Stimulated activated CD8-positive, alpha-beta memory T cell treated with anti-CD3 and anti-CD28 coated beads, Interleukin-15, amount 100 ng/mL, for 4 hours (primary cell): ENCODE results near the gene FAM78A.
"Not testable (repeated sequence)": the region's sequence is repeated elsewhere in the genome, so short reads cannot be mapped to it uniquely, and the experiment has no call there.

ENCODE experiments used
- DNase-seq, 2 donors: peaks; one replicate each; pipeline ENCODE4 v3.0.0-alpha.2; 2020; ENCODE audit warnings: low read depth in 2 of 2

The FAM78A gene

DNA sequence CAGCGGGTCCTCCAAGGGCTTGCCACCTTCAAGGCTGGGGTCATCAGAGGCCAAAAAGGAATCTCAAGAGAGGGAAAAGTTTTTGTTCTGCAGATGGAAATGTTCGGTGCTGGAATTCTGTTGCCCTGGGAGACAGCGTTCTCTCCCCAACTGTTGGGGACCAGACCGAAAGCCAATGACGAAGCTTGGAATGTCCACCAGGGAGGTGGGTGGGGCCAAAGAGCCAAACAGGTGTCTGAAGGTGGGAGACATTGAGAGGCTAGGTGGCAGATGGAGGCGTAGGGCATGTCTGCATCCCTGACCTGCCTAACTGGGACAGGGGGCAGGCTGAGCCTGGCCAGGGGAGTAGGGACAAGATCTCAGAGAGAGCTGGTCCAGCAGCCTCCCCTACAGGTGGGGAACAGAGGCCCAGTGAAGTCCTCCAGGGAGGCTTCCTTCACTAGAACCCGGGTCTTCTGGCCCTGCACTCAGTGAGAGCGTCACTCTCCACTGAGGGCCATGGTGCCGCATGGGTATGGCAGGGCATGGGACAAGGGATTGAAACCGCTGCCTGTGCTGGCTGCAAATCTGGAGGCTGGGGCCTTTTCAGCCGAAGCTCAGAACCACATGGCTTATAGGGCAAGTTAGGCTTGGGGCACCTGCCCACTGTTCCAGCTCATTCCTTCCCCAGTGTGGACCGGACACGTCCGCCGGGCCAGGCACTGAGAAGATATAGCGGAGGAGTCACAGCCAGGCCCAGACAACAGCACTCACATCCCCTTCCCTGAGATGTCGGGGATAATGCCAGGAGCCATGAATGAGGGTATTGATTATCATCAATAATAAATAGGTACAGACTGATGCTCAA, 5.0 kb upstream of the FAM78A start:
- no peak for DNase-seq

DNA sequence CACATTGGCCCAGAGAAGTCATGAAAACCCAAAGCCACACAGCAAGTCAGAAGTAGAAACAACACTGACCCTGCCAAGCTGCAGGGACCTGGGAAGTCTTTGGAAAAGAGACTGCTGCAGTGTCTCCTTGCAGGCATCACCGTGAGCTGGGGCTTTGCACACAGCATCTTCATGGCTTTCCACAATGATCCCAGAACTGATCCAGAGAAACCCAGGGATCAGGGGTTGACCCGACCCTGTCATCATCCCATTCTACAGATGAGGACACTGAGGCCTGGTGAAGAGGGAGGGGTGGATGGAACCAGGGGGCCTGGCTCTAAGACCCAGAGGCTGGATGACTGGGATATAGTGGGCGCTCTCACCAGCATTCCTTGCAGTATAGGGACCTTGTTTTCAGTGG, 4.3 kb upstream of the FAM78A start:
- DNase-seq, result no peak

DNA sequence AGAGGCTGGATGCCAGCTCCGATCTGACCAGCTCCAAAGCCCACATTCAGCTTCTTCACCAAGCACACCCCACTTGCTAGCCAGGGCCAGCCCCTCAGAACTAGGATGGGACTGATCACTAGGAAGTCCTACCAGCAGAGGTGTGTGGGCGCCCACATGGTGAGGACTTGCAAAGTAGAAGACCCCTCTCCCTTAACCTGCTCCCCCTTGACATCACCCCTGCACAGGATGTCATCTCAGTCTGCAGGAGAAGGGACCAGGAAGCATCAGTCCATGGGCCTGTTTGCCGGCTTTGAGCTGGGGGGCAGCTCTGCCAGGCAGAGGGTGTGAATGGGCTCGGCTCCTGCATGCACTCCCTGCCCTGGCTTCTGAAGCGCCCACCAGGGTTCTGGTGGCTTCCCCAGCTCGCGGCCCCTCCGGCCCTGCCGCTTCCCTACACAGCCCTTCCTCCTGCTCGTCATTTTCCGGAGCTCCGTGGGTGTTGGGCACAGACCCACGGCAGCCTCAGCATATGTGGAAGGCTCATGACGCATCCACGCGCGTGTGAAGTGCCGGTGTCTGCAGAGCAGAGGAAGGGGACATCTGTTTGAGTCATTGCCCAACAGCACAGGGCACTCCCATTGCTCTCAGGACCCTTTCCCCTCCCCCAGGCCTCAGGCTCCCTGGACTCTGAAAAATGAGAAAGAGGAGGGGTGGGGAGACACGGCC, 3.7 kb upstream of the FAM78A start:
- DNase-seq, result no peak

DNA sequence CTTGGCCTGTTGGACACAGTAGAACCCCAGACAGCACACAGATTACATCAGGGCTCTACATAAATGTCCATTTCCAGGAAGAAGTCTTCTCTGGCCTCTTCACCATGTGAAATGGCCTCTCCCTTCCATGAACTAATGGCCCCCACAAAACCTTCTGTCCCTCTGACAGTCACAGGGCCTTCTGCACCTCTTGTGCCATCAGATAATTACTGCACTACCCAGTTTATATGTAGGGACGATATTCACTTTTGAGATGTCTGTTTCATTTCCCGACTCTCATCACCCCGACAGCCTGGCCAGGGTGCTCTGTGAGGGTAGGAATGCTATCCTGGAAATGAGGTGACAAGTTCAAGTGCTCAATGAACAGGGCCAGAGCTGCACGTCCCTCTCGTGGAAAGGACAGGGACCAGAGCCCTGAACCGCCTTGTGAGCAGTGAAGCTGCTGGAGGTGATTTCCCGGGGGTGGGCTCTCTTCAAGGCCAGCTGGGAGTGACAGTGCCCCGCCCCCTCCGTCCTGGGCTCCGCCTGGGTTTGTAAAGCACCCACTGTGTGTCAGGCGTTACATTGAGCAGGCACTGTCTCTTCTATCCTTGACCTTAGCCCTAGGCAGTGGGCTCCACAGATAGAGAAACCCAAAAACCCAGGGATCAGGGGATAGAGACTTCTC, 3.0 kb upstream of the FAM78A start:
- no peak for DNase-seq

DNA sequence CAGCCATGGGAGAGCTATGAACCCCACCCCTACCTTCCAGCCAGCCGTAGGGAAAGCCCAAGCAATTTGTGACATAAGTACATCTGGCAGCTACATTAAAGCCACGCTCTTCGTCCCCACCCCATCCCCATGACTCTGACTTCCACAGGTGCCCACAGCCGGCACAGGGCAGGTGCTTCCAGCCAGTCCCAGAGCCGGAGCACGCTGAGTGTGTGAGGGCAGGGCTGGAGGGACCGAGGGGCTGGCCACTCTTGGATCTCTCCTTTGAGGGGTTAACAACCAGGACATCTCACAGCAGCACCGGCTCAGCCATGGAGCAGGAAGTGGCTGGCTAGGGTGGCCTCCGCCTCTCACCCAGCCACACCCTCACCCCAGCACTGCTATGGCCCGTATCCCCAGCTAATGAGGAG, 2.4 kb upstream of the FAM78A start:
- no peak for DNase-seq

DNA sequence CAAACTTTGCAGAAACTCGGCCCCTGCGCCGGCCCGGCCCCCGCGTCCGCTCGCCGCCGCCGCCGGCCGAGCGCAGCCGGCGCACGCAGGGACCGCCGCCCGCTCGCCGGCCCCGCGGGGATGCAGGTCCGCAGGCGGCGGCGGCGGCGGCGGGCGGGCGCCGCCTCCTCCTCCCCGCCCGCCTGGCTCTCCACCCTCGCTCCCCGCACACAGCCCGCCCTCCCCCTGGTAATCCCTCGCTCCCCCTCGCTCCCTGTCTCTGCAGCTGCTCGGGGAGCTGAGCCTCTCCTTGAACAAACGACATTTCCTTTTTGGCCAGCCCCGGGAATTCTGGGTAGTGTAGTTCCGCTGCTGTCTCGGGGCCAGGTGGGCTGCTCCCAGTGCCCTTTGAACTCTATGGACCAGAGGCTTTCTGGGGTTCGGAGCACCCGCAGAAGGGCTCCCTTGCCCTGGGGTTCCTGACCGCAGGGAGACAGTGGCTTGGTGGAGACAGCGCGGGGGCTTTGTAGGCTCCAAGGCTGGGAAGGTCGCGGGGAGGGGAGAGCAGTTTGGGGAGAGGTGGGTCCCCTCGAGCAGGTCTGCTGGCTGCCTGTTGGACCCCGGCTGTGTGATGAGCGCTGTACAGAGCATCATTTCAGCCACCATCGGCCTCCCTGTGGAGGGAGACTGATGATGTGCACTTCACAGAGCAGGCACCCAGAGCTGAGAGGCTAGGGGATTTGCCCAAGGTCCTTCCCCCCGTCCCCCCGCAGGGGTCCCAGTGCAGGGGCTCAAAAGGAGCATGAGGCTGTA, 1.8 kb upstream of the FAM78A start:
- peak in 1 of 2 donors; percentile 60 for DNase-seq

DNA sequence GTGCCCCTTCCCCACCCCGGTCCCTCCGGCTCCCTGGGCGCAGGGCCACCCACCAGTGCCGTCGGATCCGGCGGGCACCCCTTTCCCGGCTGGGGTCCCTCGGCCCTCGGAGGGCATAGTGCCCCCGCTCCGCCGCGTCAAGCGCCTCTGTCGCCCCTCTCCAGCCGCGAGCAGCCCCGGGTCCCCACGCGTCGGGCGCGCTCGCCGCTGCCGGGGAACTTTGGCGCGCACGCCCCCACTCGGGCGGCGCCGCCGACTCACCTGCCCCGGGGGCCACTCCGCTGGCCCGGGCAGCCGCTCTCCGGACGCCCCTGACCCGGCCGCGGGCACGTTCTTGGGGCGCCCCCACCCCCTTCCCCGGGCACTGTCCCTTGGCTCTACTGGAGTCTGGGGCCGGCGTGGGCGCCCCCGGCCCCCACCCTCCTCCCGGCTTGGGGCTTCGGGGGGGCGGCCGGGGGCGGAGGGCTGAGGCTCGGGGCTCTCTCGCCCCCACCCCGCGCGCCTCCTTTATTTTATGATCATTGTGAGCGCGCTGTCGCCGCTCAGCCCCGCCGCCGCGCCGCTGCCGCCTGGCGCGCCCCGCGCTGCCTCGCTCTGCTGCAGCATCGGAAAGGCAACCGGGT, 1.1 kb upstream of the FAM78A start:
- DNase-seq, result no peak

DNA sequence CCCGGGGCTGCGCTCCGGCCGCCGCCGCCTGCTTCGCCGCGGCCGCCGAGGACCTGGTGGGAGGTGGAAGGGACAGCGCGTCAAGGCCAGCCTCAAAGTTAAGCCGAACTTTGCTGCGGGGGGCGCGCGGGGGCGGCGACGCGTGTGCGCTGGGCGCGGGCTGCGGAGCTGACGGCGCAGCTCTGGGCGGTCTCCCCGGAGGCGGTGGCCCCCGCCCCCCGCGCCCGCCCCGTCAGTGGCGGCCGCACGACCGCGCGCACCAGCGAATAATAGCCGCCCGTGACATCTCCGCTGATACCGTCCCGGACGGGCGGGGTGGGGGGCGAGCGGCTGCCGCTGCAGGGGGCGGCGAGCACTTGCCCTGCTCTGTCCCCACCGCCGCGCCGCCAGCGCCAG, 579 bp upstream of the FAM78A start:
- no peak for DNase-seq

DNA sequence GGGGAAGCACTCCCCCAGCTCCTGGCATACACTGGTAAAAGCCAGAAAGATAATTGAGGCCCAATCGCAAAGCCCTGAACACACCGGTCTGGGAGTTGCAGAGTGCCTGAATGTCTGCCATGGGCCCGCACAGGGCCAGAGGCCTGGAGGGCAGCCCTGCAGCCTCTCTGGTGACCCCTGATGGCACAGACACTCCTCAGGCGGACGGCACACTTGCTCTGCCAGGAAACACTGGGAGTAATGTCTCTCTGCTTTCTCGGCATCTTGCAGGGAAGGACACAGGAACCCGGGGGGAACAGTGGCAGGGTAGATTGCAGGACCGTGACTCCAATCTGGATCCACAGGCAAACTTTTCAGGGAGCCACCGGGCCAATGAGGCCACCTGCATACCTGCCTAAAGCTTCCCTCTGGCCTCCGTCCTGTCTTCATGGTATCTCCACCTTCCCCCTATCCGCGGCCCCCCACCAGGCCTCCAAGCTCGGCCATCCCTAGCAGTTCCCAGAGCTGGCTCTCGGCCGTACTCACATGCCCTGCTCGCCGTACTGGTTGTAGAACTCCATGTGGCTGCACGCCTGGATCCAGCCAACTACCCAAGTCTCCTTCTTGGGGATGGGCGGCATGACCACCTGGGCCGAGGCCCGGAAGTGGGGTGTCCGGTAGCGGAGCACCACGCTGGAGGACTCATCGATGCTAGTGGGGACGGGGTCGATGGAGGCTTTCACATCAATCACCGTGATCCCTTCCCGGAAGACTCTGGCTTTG, 797 bp downstream of the FAM78A start:
- no peak for DNase-seq

DNA sequence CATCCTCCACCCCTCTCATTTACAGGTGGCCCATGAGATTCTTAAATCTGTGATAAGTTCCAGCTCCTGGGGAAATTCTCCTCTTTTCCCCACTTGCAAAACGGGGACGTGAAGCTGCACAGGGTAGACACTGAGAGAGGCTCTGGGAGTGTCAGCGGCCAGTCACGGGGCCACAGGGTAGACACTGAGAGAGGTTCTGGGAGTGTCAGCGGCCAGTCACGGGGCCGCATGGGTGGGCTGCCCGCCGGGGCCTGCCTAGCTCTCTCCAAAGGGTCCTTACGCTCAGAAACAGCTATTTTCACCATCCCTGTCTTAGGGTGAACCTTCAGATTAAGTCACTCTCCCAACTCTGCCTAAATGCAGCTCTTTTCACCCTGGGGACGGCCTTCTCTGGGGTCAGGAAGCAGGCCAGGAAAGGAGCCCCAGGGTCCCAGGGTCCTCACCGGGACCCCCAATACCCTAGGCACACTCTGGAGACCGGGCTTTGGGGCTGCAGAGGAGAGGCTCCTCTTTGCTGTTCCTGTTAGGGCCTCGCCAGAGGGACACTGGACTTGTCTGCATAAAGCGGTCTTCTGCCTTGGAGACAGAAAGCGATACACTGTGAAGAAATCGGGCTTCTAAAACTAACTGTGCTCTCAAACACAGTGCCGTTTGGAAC, 1.5 kb downstream of the FAM78A start:
- no peak for DNase-seq

DNA sequence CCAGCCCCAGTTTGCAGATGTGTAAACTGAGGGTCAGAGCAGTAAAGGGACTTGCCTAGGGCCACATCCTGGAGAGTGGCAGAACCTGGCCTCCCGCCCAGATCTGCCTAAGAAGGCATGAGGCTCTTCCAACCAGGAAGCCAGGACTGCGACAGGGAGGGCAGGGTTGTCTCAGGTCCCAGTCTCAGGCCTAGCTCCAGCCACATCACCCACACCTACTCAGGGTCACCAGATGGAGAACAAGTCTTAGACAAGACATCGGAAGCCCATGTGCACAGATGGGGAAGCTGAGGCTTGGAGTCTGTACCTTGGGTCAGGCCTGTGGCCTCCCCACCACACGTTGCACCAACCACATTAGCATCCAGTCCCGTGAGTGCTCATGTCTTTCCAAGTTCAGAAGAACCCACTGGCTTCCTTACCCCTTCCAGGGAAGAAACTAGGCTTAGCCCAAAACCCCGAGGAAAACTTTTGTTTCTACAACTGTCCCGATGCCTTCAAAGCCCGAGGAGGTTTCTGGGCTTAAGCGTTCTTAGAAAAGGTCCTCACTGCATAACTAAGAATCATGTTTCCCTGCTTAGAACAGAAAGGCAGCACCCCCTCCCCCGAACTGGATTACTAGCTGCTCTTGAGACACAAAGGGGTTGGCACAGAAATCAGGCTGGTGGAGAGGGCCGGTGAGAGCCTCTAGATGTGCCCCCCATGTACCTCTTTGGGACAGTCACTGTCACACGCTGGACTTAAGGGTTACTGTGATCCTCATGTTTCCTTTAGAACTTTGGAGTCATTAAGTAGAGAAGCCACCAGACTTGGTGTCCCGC, 2.2 kb downstream of the FAM78A start:
- DNase-seq, result no peak

DNA sequence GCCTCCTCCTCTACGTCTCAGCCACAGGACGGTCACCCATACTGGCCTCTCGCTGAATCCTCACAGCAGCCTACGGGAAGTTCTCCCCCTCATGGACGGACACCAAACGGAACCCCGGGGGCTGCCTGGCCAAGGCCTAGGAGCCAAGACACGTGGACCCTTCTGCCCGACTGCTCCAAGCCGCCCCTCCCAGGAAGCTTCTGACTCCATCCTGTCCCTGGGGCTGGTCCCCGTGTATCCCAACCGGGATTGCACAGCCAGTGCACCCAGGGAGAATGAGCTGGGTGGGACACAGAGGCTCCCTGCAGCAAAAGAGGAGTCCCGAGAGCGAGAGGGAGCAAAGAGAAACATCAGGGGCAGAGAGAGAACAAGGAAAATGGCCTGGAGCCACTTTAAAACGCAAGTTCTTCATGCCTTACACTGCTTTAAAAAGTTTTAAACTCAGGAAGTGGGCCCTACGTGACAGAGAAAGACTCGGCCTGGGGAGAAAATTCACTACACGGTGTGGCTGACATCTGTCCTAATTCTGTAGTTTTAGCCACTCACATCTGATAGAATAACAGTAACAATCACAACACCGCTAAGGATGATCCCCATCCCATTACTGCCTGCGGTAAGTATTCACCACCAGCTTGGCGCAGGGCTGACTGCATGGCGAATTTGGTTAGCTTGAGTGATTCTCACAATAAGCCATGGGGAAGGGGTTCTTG, 3.0 kb downstream of the FAM78A start:
- DNase-seq, result no peak

DNA sequence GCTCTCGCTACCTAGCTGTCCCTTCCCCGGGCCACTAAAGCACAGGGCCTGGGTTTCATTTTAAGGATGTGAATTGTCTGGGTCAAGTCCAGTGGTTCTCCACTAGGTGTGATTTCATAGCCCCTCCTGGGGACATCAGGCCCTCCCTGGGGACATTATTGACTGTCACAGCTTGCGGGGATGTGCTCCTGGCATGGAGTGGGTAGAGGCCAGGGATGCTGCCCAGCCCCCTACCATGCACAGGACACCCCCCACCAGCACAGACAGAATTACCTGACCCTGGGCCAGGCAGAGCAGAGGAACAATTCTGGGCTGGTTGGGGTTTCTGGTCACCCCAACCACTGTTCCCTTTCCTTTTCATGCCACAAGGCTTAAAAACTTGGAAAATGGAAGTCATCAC, 4.1 kb downstream of the FAM78A start:
- no peak for DNase-seq

DNA sequence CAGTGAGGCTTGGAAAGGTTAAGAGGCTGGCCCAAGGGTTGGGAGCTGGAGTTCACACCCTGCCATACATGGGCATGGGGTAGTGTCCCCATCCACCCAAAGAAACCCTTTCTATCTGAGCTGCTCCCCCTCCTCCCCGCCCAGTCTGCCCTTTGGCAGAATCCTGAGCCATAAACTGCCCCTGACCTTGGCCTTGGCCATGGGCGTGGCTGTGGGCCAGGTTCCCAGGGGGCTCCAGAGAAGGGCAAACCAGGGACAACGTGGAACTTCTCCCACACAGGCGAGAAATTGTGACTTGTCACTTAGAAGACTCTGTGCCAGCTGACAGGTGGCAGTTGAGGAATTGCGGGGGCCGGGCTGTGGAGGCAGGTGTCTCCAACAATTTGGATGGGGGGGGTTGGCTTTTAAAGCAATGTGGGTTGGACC, 4.8 kb downstream of the FAM78A start:
- no peak for DNase-seq

DNA sequence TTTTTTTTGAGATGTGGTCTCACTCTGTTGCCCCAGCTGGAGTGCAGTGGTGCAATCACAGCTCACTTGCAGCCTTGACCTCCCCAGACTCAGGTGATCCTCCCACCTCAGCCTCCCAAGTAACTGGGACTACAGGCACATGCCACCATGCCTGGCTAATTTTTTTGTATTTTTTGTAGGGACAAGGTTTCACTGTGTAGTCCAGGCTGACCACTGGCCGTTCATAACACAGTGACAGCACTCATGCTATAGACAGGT, 5.4 kb downstream of the FAM78A start:
- not testable (repeated sequence) for DNase-seq

DNA sequence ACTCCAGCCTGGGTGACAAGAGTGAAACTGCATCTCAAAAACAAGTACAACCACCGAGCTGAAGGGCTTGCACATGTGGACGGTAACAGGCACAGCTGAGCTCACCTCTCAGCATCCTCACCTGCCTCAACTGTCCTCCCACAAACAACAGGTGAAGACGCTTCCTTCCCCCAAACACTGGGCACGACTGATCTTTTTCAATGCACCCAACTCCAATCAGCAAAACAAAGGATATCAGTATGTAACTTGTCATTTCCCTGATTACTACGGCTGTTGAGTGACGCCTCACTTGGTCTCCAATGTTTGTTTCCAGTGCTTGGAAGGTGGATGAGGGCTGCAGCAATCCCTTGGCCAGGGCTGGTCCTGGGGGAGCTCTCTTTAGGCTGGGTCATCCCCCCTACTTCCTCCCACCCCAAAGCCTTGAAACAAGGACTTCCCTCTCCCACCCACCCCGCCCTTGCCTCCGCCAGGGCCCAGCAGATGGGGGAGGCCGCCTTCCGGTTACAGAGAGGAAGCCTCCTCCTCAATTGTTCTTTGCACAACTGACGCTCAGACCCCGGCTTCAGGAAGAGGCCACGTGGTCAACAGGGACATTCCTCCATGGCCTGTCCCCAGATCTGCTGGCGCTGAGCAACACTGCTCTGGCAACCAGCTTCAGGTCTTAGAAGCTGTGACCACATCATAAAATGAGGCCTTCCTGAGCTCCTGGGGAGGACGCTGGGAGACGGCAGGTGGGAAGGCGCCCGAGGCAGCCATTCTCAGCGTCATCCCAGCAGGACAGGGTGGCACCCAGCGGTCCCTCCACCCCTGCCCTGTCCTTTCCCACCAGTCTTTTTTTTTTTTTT, 5.9 kb downstream of the FAM78A start:
- DNase-seq, result no peak

DNA sequence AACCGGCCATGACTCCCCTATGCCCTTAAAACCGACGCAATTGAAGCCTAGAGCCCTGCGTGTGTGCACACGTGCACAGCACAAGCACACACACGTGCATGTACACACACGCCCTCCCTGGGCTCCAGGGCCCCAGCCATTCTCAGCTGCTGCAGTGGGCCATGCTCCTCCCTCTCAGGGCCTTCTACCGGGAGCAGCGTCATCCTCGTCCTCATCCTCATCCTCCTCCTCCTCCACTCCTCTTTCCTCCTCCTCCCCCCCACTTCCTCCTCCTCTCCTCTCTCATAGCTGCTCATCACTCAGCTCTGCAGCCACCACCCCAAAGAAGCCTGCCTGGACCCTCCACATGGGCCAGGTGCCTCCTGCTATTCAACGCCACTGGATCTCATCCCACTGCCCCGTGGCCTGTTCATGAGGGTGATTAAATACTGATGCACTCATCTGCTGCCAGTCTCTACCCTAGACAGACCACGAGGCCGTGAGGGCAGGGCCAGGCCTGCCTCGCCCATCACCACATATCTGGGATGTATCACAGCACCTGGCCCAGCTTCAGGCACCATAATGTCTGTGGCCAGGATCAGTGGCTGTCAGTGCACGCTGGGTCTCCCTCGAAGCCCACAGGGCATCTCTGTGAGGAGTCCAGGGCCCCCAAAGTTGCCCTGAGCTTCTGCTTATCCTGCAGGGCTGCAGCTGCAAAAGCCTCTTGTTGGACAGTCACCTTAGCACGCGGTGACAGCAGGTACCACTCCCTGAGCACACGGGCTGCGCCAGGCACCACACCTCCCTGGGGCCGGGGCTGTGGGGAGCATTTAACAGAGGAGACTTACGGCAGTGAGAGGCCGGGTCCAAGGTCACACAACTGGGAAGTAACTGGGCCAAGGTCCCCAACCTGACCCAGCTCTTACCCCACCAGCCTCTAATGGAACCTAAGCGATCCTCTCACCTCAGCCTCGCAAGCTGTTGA, 9.8 kb downstream of the FAM78A start:
- no peak for DNase-seq
